Occipital lobe (tissue), 2 donors: ENCODE results near the gene ARHGDIA. TPM values are rescaled to one million over a fixed set of nuclear protein-coding genes. Genes with fewer than 3 reads are reported as not detected.
A peak's percentile ranks its signal among the peaks of the same experiment; 100 is the strongest.
"Not testable (repeated sequence)": the region's sequence is repeated elsewhere in the genome, so short reads cannot be mapped to it uniquely, and the experiment has no call there.

ENCODE experiments used
- DNase-seq: peaks from one replicate; lab custom pipeline; 2025; lab: John Stamatoyannopoulos, UW
- total RNA-seq: library from RNA; depleted of rRNA; stranded (reverse); fragments of >200 nt; gene quantifications from one replicate; pipeline ENCODE4 v1.2.3, GENCODE V29; 2014

The ARHGDIA gene
- total RNA-seq = 22.9 TPM

DNA sequence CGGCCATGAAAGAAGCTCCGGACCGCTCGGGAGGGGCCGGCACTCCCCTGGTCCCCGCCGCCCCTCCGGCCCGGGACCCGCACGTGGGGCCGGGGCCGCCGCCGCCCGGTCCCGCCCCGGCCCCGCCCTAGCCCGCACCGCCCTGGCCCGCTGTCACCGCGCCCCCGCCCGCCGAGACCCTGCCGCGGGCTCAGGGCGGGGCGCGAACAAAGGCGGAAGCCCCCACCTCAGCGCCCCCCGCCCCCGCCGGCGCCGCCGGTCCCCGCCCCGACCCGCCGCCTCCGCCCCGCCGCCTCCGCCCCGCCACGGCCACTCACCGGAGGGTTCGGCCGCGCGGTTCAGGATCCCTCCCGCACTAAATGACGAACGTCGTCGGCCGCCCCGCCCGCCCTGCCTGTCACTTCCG is at the start of gene ARHGDIA:
ARHGDIA (minus strand) TSS at position 357 of the 406 bp plus-strand sequence. CDS start 1,407 bp downstream, outside the sequence.
- no peak for DNase-seq

DNA sequence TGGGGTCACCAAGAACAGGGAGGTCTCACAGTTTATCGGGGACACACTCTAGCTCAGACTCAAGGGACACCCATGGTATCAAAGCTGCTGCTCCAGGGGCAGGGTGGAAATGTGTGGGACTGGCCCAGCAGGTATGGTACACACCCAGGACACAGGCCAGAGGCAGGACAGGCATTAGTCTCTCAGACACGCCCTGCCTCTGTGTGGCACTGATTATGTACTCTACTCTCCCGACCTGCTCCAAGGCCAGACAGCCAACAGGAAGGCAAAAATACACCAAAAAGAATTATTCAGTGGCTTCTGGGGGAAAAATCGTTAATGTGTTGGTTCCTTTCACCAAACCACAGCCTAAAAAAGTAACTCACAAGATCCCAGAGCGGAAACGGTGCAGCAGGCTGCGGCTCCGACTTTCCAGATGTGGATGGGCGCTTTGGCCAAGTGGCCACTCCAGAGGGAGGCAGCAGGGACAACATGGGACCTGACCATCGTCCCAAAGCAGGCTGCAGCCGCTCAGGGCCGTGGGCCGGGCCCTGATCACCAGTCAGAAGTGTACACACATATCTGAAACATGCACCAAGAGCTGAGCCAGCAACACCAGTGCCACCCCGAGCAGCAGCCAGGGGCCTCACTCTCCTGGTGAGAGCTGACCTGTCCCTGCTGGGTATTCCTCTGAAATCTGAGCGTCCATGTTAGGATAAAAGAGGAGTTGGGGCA is 47.9 kb upstream of the ARHGDIA start:
- no peak for DNase-seq

DNA sequence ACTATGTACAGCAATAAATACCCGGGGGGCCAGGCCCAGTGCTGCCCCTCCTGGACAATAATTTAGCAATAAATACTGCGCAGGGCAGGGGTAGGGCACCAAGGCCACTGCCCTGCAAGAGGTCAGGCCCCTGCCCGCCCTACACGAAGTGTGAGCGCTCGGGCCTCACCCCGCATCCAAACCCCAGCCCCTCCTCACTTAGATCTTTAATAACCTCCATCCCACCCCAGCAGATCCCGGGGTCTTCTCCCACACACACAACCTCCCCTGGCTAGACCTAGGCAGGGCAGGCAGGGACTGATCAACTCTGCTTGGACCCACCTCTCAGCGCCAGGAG is 47.2 kb upstream of the ARHGDIA start:
- not testable (repeated sequence) for DNase-seq

- DNase-seq = peak; percentile 75
These were observed 46.6 kb upstream of the ARHGDIA start, which contains the start of gene SIRT7 for GRCh38 chr17:81917565-81918332. SIRT7 (minus strand) TSS chr17:81918176; CDS start chr17:81918131, 45 bp downstream.

- DNase-seq = no peak
These were observed 45.3 kb upstream of the ARHGDIA start for GRCh38 chr17:81916234-81917001.

GRCh38 chr17:81915331-81915730 is 44.2 kb upstream of the ARHGDIA start:
- DNase-seq = no peak

DNA sequence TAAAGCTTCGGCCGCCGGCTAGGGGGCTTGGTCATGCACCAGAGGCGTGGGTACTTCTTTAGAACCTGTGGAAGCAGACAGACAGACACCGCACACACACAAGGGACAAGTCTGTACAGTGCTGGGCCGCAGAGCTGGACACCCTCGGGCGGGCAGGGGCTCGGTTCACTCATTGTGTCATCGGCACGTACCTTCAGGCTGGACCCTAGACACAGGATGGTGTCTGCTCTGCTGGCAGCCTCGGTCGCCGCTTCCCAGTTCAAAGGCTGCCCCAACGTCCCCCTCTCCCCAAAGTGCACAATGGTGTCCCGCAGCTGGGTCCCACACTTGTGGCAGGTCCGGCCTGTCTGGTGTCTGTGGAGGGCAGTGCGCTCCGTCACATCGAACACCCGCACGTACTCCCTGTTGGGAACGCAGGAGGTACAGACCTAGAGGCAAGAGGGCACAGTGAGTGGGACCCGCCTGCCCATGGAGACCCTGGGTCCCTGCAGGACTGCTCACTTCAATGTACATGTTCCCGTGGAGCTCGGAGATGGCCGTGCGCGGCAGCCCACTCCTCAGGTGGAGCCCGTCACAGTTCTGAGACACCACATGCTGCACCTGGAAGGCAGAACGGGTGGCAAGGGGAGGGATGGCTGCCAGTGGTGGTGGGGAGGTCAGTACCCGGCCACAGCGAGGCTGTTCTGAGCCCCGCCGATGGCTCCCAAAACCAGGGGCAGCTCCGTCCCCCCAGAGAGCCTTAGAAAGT is 43.1 kb upstream of the ARHGDIA start:
- DNase-seq = no peak

- DNase-seq = no peak
These were observed 42.4 kb upstream of the ARHGDIA start for GRCh38 chr17:81913394-81914102.

GRCh38 chr17:81912441-81913309 is 41.5 kb upstream of the ARHGDIA start:
- no peak for DNase-seq

DNA sequence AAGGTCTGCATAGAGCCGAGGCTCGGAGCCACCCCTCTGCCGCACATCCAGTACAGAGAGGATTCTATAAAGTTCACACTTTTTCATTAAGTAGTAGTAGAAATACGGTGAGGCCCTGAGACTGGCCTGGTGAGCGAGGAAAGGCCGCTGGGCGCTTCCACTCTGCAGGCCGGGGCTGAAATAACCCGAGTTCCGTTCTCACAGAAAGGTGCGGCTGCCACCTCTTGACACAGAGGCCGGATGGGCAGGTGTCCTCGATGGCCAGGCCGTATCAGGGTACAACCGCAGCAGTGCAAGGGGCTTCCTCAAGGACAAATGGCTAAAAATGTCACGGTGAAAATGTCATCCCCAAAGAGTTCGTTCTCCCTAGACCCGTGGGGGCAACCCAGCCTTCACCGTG is 40.8 kb upstream of the ARHGDIA start:
- no peak for DNase-seq

GRCh38 chr17:81911277-81911961 is 40.3 kb upstream of the ARHGDIA start, which contains the start of gene PCYT2:
PCYT2 (minus strand) TSS chr17:81911399; CDS start chr17:81911355, 44 bp downstream.
- peak; percentile 88 for DNase-seq

DNA sequence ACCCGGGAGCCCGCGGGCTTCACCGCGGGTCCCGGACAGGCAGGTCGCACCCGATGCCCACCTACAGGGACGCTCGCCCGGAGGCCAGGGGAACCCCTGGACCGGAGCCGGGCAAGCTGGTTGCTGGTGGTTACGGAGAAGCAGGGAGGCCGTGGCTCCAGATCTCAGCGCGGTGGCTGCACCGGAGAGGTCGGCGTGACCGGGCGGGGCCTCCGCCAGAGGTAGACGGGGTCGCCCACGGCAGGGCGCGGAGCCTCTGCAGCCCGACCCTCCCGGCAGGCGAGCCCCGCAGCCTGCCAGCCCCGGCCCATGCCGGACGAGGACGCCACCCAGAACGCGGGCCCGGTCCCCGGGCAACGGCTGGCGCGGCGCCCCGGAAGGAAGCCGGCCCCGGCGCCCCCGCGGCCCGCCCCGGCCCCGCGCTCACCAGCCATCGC is 39.7 kb upstream of the ARHGDIA start:
- no peak for DNase-seq

- no peak for DNase-seq
These were observed 39.1 kb upstream of the ARHGDIA start for GRCh38 chr17:81909966-81910839.

GRCh38 chr17:81909231-81909630 is 38.1 kb upstream of the ARHGDIA start:
- DNase-seq = no peak

DNA sequence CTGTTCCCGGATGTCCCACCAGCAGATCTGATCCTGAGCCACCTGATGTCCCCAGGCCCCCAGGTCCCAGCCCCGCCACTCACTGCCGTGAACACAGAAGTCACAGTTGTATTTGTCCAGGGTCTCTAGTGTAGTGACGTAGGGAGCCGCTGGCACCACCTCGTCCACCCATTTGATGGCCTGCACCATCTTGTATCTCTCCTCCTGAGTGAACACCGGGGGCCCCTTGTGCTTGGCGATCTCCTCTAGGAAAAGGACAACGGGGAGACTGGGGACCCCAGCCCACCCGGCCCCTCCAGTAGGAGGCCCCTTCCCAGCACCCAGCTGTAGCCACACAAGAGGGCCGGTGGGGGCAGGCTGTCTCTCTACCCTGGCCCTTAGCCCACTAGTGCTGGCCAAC is 37.7 kb upstream of the ARHGDIA start:
- DNase-seq = no peak

- DNase-seq = no peak
These were observed 36.3 kb upstream of the ARHGDIA start for GRCh38 chr17:81907219-81908145.
